Measurements from ENCODE around the gene SRPK2. TPM values are rescaled to one million over a fixed set of nuclear protein-coding genes. Genes with fewer than 3 reads are reported as not detected.

Gene SRPK2
- total and polyA plus RNA-seq, 2 of the 8 experiments (the other 6 are each of a cell fraction or from before 2014, with no cell fraction given): 10.0 to 47.1 TPM

GRCh38 chr7:105139381-105139780 is 249.3 kb downstream of the SRPK2 start:
- H4K91ac ChIP-seq (replicated peaks; ENCODE audit: insufficient read length, low read length): no peak overlapping the region
- FAIRE-seq (no peak), DNase-seq (ENCODE audit: low read depth in 1 of 2, low spot score in 2 of 2) (no peak)
- no peak overlapping the region for H2BK12ac ChIP-seq (ENCODE audit: low read depth, low read length)
- no peak overlapping the region for H3K14ac ChIP-seq (ENCODE audit: insufficient read length)
- H3K4me1 ChIP-seq (replicated peaks in 1 of 4; ENCODE audit: control insufficient read depth in 3 of 4, insufficient read depth in 4 of 4, low read length in 3 of 4): no peaks in the 10 kb centered on the region; a peak in 1 of 7 replicates
- no peaks in the 10 kb centered on the region for H3K79me2 ChIP-seq (ENCODE audit: control insufficient read depth in 1 of 2, insufficient read depth in 2 of 2, low read length in 2 of 2)
- no peaks in the 10 kb centered on the region for H3K27me3 ChIP-seq (replicated peaks in 1 of 4; ENCODE audit: control insufficient read depth in 3 of 4, extremely low read depth in 1 of 4, insufficient read depth in 3 of 4, low read length in 3 of 4)
- no peak overlapping the region for H2BK120ac ChIP-seq (replicated peaks; ENCODE audit: low read depth, low read length)
- H2AFZ ChIP-seq (ENCODE audit: low read length): no peak overlapping the region
- H3K18ac ChIP-seq (ENCODE audit: extremely low read depth, low read length): no peak overlapping the region
- no peak overlapping the region for H3K4me3 ChIP-seq (ENCODE audit: extremely low read depth in 1 of 4, insufficient read depth in 2 of 4, low read depth in 3 of 4, low read length in 4 of 4)
- no peaks in the 10 kb centered on the region for H3K9me3 ChIP-seq (ENCODE audit: insufficient read depth in 2 of 2, low read depth in 1 of 2, low read length in 1 of 2)
- H3K4me2 ChIP-seq (ENCODE audit: insufficient read depth in 1 of 2, low read depth in 2 of 2, low read length in 2 of 2): no peak overlapping the region
- CTCF ChIA-PET (ENCODE audit: partially characterized antibody): interaction anchor here (0.6 to 1.9 kb wide), 5 partner anchors 11 to 400 kb away, joined by 3 to 5 read pairs (median 3); no protein-coding TSS in a partner anchor
- peaks cover 0 to 11% (median 7%) of the 10 kb centered on the region in 4 experiments; a peak in 4 of 8 replicates for H3K36me3 ChIP-seq (ENCODE audit: control insufficient read depth in 2 of 4, insufficient read depth in 4 of 4, low read length in 3 of 4)
- H2BK20ac ChIP-seq (ENCODE audit: low read length): no peak overlapping the region
- no peak overlapping the region for H2AK5ac ChIP-seq (ENCODE audit: low read depth, low read length)
- no peaks in the 10 kb centered on the region for H3K23me2 ChIP-seq (ENCODE audit: low read depth, low read length)
- H3K4ac ChIP-seq (replicated peaks; ENCODE audit: insufficient read length, low read depth, low read length): no peak overlapping the region
- H2BK15ac ChIP-seq (ENCODE audit: low read length): no peak overlapping the region
- H4K5ac ChIP-seq (ENCODE audit: insufficient read length, low read depth, low read length): no peak overlapping the region
- H3K23ac ChIP-seq (ENCODE audit: insufficient read length): no peak overlapping the region
- no peak overlapping the region for H4K8ac ChIP-seq (ENCODE audit: extremely low read depth, insufficient read depth, low read length)
- no peak overlapping the region for H3K56ac ChIP-seq (replicated peaks; ENCODE audit: insufficient read length, low read depth, low read length)
- H3K79me1 ChIP-seq (ENCODE audit: low read depth, low read length): no peaks in the 10 kb centered on the region; the same call in 1 of the 2 replicates
- no peak overlapping the region for H2BK5ac ChIP-seq (ENCODE audit: low read depth, low read length)
- no peak overlapping the region for H3K9ac ChIP-seq (replicated peaks in 1 of 4; ENCODE audit: extremely low read depth in 1 of 4, low read depth in 3 of 4, low read length in 3 of 4)
- H4K20me1 ChIP-seq (replicated peaks in 1 of 2; ENCODE audit: control insufficient read depth in 1 of 2, insufficient read depth in 2 of 2, low read length in 2 of 2): peaks cover 1 to 3% of the 10 kb centered on the region in 2 experiments
- POLR2A ChIA-PET (ENCODE audit: partially characterized antibody): no interaction called here
- H3K27ac ChIP-seq (ENCODE audit: low read depth, low read length): no peak overlapping the region
- TF ChIP-seq CREB1 (IDR thresholded peaks at IDR 0.05) (no peak), GTF2F1 (IDR thresholded peaks at IDR 0.05; ENCODE audit: borderline replicate concordance, low read depth, low read length) (no peak), NANOG (IDR thresholded peaks at IDR 0.05; ENCODE audit: insufficient read depth, low read depth, low read length, poor library complexity, severe bottlenecking) (no peak), JUN (IDR thresholded peaks at IDR 0.05; ENCODE audit: low read depth, low read length) (no peak), EGR1 (IDR thresholded peaks at IDR 0.05; ENCODE audit: borderline replicate concordance, low read depth, low read length) (no peak), SUZ12 (IDR thresholded peaks at IDR 0.05; ENCODE audit: low read length) (no peak), PHF8 (conservative IDR thresholded peaks at IDR 0.05; ENCODE audit: low read depth, low read length) (no peak), HDAC6 (IDR thresholded peaks at IDR 0.05; ENCODE audit: low read depth, low read length) (no peak), TAF1 (IDR thresholded peaks at IDR 0.05; ENCODE audit: low read depth, low read length) (no peak), ATF3 (IDR thresholded peaks at IDR 0.05; ENCODE audit: insufficient read depth, low read depth, low read length) (no peak), SRF (IDR thresholded peaks at IDR 0.05; ENCODE audit: low read depth, low read length) (no peak), SP1 (IDR thresholded peaks at IDR 0.05; ENCODE audit: low read depth, low read length) (no peak), CEBPB (IDR thresholded peaks at IDR 0.05; ENCODE audit: low read depth, low read length) (no peak), SIX5 (IDR thresholded peaks at IDR 0.05; ENCODE audit: low read depth, low read length) (no peak), TEAD4 (IDR thresholded peaks at IDR 0.05; ENCODE audit: low read depth, low read length) (no peak), YY1 (IDR thresholded peaks at IDR 0.05; ENCODE audit: low read depth, low read length) (no peak)
